ENCODE data around the gene LMAN1L.

LMAN1L gene

DNA sequence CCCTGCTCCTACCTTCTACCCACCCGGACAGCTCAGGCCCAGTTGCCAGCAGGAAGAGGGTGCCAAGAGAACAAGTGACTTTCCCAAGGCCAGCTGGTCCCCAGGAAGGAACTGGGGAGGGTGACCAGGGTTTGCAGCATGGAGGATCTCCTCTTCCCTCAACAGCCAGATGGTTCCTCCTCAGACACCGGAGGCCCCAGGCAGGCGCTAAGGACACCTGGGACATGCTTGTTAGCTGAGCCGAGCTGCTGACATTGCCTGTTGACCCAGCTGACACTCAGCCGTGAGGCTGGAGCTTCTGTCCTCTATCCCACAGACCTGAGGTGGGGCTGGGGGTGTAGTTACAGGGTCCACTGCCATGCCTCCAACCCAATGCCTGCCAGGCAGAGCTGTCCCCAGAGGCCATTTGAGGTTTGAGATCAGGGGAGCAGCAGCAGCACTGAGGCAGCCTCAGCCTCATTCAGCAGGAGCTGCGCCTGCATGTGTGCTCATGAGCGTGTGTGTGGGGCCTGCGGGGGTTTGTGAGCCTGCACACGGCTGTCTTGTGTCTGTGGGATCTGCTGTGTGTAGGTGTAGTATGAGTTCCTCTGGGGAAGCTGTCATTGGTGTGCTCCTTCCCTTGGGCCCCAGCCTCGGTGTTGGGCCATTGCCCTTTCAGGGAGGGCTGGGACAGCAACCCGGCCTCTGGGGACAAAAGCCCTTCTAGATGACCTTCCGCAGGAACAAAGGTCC, 20.9 kb downstream of the LMAN1L start:
- FAIRE-seq (no peak), DNase-seq (ENCODE audit: insufficient read length, low spot score) (no peak)

DNA sequence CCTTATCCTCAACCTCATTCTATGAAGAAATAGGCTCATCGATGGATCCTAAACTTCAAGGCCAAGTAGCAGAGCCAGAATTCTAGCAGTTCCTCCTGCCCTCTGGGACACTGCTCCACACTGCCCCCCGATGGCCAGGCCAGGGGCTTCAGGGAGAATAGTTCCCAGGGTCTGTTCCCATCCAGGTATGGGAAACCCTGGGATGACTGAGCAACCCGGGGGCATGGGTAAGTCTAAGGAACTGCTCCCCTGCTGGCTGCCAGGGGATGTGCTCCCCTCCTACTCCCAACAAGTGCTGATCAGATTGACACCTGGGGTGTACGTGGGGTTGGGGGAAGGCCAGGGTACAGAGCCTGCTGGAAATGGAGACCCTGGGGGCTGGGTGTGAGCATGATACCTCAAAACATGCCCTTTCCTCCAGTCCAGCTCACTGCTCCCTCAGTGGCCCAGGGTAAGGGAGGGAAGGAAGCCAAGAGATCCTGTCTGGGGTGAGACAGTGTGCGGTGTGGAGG, 22.7 kb downstream of the LMAN1L start:
- FAIRE-seq, result peak; percentile 87

DNA sequence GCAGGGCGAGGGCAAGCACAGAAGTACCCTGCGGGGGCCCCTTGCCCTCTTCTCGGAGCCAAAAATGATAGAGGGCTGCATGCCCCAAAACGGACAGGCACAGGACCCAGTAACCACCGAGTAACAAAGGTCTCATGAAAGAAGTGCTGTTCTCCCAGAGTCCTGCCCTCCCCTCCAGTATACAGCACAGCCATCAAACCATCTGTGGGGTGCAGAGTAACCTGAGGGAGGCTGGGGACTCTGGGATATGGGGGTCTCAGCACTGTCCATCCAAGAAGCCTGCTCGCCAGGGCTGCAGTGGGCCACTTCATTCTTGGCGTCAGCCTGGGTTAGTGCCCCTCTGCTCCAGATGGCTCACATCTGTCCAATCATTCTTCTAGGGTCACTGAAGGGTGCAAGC, 24.2 kb downstream of the LMAN1L start:
- no peak for DNase-seq (ENCODE audit: insufficient read length, low spot score)
- FAIRE-seq, result no peak

More for the DNA sequence above, 22.7 kb downstream of the LMAN1L start:
- DNase-seq (ENCODE audit: insufficient read length, low spot score), result no peak

DNA sequence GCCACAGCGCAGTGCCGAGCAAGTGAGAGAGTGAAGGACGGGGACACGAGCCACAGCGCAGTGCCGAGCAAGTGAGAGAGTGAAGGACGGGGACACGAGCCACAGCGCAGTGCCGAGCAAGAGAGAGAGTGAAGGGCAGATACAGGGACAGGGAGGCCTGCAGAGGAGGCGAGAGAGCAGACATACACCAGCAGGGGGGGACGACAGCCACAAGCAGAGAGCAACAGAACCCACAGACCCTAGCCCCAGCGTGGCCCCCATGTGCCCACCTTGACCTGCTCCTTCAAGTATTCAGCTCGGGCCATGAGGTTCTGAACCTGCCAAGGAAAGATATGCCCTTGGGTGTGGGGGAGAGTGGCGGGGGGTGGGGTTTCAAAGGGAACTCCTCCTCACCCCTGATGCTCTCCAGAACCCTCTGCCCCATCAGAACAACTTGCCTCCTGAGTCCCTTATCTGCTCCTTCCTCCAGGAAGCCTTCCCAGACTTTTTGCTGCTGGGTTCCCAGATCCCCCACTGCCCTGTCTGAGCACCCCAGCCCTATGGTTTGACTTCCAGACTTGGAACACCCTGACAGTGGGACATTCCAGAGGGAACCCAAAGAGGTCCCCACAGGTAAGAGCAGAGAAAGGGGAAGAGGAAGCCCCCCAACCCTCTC, 25.0 kb downstream of the LMAN1L start:
- FAIRE-seq, result no peak
- DNase-seq (ENCODE audit: insufficient read length, low spot score), result no peak

DNA sequence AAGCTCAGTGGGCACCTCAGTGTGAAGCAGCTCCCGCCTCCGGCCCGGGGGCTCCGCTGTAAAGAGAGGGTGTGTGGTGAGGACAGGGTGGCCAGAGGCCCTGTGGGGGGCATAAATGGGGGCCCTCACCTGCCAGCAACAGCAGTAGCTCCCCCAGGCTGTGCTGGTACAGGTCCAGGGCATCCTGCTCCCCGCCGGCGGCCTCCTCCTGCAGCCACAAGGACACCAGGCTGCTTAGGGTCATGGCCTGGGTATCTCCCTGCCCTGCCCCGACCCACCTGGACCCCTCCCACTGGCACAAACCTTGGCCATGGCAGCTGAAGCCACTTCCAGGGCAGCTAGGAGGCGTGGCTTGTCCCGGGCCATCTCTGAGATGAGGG, 25.5 kb downstream of the LMAN1L start:
- no peak for DNase-seq (ENCODE audit: insufficient read length, low spot score)
- no peak for FAIRE-seq

DNA sequence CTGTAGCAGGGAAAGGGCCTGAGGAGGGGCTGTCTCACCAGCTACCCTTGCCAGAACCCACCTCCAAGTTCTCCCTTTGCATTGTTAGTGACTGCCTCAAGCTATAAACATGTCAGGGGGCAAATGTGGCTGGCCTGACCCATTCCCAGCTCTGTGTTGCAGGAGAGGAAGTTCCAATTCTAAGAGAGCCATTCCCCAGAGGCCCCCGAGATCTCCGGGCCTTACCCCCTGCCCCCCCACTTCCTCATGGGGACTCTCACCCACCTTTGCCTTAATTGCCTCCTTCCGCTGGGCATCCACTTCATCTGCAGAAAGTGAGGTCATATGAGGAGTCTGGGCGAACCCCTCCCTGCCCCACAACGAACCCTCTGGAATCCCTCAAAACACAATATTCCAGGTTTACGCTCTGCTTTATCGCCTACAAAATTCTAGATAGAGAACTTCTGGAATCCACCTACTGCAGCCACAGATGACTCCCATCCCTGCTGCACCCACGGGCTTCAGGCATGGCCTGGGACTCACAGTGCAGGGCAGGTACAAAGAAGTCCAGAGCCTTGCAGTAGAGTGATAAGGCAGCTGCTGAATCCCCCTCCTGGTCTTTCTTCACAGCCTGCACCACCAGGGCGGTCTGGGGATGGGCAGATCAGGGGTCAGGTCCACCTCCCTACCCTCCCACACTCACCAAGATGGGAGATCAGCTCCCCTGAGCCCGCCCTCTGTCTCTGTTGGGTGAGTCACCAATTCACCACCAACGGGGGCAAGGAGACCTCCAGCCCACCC, 26.3 kb downstream of the LMAN1L start:
- DNase-seq (ENCODE audit: insufficient read length, low spot score) (no peak), FAIRE-seq (no peak)

DNA sequence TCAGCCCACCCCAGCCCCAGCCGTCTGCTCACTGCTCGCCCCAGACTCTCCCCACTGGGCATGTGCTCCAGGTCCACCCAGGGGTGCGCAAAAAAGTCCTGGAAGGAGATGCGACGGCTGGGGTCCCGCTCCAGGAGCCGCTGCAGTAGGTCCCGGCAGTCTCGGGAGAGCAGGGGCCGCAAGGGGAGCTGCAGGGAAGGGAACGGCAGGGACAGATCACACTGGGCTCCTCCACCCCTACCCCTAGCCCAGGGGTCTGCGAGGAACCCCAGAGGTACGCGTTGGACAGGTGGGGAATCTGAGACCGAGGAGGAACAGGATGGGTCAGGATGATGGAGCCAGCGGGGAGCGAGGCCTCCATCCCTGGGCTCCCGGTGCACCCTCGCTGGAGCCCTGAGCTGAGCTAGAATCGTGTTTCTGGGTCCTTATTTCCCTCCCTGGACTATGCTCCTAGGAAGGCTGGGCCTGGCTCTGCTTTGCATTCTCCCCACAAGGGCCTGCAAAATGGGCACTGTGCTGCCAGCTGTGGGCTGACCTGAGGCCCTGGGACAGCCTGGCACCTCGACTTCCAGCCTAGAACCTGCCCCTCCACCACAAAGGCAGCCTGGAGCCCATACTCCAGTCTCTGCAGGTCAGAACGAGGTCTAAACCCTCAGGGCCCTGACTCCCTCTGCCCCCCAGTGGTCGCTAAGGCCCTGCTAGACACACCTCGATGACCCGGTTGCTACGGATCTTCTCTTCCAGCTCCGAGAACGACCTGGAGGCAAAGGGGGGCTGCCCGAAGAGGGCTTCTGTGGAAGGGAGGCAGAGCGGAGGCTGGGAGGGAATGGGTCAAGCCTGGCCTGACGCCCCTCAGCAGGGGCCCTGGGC, 27.1 kb downstream of the LMAN1L start:
- FAIRE-seq (no peak), DNase-seq (ENCODE audit: insufficient read length, low spot score) (no peak)

DNA sequence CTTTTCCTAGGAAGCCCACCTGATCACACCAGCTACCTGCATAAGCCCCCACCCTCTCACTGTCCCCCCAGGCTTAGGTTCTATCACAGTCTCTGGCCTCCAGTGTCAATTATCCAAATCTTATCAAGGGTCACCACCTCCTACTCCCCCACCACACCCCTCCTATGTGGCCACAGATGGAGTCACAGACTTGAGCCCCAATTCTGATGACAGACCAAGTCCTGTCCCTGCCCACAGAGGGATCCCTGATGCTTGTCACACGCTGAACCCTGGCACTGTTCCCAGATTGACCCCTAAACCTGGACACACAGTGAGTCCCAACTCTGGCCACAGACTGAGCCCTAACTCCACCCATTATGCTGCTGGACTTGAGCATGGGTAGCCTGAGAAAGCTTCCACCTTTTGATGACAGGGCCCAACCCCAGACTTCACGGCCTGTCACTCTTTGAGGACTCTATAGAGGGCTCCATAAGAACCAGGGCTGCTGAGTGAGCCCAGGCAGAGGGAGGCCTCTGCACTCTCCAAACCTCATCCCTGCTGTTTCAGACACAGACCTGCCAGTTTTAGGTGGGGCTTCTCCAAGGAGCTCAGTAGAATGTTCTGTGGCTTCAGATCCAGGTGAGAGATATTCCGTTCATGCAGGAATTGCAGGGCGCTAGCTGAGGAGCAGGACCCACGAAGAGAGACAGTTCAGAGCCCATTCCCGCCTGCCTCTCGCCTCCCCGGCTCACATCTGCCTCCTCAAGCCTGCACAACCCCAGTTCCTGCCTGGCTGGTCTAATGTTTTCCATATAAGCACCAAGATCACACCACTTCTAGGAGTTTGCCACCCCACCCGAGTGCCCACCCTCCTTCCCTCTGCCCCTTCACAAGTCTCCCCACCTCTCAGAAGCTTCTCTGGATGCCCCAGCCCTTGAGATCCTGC, 28.5 kb downstream of the LMAN1L start:
- FAIRE-seq (no peak), DNase-seq (ENCODE audit: insufficient read length, low spot score) (no peak)

DNA sequence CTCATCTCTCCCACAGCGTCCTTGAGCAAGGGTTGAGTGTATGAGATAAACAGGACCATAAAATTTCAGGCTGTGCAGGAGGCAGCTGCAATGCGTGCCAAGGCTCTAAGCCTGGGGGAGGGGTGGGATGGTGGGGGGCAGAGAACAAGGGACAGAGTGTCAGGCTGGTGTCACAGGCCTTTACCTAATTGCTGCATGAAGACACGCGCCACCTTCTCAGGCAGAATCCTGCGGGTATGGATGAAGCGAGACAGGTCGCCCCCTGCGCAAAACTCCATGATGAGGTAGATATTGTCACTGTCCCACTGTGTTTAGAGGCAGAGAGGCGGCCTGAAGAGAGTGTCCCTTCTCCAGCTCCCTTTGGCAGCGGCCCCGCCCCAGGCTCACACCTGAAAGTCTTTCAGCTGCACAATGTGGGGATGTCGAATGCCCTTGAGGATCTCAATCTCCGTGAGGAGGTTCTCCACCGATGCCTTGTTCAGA, 29.3 kb downstream of the LMAN1L start:
- no peak for DNase-seq (ENCODE audit: insufficient read length, low spot score)
- FAIRE-seq, result no peak

DNA sequence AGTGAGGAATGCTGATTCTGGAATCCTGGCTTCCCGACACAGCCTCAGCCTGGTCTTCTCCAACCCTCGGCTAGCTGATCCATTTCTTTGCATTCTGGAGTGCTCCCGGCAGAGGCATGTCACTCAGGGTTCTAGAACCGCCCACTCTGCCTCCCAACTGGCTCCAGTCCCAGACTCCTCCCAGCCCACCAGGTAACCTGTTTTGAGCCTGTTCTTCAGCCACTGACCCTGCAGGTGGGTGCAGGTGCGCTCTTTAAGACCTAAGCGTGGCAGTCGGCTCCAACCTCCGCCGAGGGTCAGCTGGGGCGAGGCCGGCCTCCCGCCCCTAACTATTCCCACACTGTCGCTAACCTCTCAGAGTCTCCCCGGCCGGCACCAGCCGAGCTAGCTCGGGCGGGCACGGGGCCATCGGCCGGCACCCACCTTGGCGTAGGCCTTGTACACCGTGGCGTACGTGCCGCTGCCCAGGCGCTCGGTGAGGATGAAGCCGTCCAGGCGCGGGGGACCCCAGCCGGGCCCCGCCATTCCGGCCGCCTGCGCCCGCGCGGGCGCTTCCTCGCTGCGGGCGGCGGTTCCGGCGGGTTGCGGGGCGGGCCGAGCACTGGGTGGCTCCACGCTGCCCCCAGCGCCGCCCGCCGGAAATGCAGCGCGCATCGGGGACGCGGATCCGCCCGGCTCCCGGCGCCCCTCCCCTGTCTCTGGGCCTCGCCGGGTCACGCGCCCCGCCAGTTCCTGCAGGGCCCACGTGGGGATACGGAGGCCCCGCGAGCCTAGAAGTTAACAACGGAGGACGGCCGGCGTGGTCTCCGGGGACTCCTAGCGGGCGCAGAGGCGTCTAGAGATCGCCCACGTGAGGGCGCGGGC, 30.2 kb downstream of the LMAN1L start, which contains the start of gene ULK3:
TSS of gene ULK3 (minus strand) at position 576 of the 864 bp plus-strand sequence. CDS start at position 525, 51 bp downstream.
- DNase-seq (ENCODE audit: insufficient read length, low spot score) (peak; percentile 97), FAIRE-seq (peak; percentile 93)

DNA sequence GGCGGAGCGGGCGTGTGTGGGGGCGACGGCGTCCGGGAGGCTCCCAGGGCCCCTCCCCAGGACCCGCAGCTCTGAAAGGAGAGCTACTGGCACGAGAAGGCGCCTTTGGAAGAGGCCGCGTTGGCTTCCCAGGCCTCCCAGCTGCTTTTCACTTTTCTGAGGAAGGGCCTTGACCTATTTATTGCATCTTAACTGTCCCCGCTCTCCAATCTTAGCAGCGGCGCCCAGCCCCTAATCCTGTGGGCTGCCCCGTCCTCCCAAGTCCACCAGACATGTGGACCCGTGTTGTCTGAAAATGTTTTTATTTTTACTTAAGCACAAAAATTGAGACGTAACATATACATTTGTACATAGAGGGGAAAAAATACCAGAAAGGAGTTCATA, 30.8 kb downstream of the LMAN1L start:
- no peak for DNase-seq (ENCODE audit: insufficient read length, low spot score)
- FAIRE-seq, result no peak

DNA sequence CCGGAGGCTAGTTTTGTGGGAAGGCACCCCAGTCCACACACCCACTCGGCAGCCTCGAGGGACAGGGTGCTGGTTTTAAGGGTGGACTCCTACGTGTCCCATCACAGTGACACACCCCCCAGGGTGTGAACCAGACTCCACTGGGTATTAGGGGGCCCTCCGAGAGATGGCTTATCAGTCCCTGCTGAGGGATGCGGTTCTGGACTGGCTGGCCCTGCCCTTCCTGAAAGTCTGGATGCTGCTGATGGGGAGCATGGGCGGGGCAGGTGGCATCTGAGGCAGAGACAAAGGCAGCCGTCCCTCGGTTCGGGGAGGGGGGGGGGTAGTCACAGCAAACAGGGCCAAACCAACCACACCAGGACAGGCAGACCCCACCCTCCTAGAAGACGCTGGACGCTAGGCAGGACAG, 31.3 kb downstream of the LMAN1L start:
- FAIRE-seq (no peak), DNase-seq (ENCODE audit: insufficient read length, low spot score) (no peak)

DNA sequence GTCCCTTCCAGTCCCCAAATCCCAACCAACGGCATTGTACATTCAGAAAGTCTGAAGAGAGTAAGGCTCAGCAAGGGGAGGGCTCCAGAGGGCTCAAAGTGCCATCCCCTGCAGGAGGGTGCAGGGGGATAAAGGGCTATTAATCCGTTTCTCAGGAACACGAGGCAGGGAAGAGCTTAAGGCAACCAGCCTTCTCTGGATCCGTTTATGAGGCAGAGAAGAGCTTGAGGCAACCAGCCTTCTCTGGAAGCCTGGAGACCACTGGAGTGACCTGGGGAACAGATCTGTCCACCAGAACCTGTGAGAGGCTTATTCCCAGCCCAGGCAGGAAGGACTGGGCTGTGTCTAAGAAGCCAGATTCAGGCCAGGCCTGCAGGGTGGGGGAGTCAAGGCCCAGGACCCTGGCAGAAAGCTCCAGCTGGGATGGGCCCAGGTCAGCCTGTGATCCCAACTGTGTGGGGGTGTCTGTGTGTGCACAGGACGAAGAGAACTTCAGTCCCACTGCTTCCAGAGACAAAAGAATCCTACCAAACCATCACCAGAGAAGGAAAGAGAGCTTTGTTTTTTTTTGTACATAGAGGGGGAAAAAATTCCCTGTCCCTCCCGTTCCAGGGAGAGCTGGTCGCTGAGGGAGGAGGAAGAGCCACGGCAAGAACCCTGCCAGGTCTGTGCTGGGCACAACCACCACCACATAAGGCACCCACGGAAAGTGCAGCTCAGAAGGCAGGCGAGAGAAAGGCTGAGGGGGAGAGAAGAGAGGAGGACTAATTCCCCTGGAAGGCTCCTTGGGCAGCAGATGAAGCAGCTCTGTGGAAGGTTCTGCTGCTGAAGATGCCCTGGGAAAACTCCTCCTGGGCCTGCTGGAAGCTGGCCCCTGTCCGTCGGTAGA, 31.9 kb downstream of the LMAN1L start:
- DNase-seq (ENCODE audit: insufficient read length, low spot score), result no peak
- no peak for FAIRE-seq

DNA sequence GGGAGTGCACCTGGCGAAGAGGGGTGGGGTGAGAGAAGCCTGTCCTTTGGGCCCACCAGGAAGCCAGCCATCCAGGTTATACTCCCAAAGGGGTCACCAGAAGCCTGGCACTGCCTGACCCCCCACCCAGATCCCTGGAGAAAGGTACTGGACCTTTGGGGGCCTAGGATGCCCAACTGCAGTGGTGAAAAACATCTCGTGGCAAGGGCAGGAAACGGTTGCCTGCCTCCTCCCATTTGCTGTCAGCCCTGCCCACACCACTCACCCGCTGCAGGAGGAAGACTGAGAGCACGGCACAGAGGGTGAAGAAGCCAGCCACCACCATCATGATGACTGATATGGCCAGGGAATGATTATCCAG, 32.6 kb downstream of the LMAN1L start:
- FAIRE-seq (no peak), DNase-seq (ENCODE audit: insufficient read length, low spot score) (no peak)

DNA sequence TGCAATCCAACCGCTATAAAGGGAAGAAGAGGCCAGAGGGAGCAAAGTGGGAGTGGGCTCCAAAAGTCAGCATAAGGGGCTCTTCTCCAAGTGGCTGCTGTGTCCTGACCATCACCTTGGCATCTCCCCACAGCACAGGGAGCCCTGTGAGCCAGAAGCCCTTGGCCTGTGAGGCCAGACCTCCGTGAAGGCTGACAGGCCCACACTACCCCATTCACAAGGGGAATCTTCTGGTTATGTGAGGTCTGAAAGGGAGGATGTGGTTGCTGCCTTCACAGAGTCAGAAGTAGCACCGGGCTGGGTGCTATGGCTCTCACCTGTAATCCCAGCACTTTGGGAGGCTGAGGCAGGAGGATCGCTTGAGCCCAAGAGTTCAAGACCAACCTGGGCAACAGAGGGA, 32.9 kb downstream of the LMAN1L start:
- FAIRE-seq (no peak), DNase-seq (ENCODE audit: insufficient read length, low spot score) (no peak)

DNA sequence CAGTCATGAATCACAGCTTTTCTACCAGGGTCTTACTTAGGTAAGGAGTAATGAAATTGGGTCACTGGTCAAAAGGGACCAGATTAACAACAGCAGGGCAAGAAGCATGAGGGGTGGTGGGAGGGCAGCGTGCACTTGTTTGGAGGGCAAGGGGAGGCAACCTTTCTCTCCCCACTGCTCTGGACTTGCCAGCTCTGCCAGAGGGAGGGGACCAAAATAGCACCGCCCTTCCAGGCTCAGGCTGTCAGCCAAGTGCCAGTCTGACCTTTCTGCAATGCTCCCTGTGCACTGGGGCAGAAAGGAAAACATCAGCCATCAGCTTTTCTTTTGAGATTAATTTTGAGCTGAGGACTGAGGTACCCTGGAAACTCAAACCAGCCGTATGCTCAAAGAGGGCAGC, 34.8 kb downstream of the LMAN1L start:
- DNase-seq (ENCODE audit: insufficient read length, low spot score), result no peak

DNA sequence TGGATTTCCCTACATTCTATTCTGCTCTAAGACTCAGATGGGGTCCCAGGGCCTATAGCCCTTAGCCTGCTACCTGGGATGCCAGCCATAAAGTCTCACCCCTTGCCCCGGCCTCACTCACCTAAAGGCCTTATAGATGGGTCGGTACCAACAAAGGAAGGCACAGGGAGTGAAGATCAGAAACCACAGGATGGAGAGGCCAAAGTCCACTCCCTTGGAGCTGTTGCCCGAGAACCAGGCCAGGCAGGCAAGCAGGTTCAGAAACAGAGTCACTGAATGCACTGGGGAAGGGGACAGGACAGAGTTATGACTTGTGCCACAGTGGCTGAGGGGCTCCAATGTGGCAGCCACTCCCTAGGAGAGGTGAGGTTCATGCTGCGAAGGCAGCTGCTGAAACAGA, 37.8 kb downstream of the LMAN1L start:
- FAIRE-seq (no peak), DNase-seq (ENCODE audit: insufficient read length, low spot score) (no peak)

More for the DNA sequence above, 34.8 kb downstream of the LMAN1L start:
- FAIRE-seq, result no peak

Data from GM19239 (cell line).